Measurements from ENCODE around the gene MAMLD1.

The MAMLD1 gene

GRCh38 chrX:150544222-150544787 lies 181.2 kb downstream of the MAMLD1 start:
- H3K9me3 Mint-ChIP-seq, result no peaks in the 10 kb centered on the region
- peaks cover 13% of the 10 kb centered on the region for H3K27me3 Mint-ChIP-seq
- no peak overlapping the region for H3K27ac Mint-ChIP-seq
- DNase-seq, result no peak
- peaks cover 22% of the 10 kb centered on the region for H3K4me1 Mint-ChIP-seq (ENCODE audit: low read depth)
- H3K36me3 Mint-ChIP-seq (ENCODE audit: low read depth), result no peaks in the 10 kb centered on the region
- H3K4me3 Mint-ChIP-seq, result no peak overlapping the region

- H3K4me1 Mint-ChIP-seq (ENCODE audit: low read depth), result peaks cover 22% of the 10 kb centered on the region
- H3K27ac Mint-ChIP-seq, result no peak overlapping the region
- no peak overlapping the region for H3K4me3 Mint-ChIP-seq
- no peaks in the 10 kb centered on the region for H3K9me3 Mint-ChIP-seq
- H3K36me3 Mint-ChIP-seq (ENCODE audit: low read depth), result no peaks in the 10 kb centered on the region
- peaks cover 13% of the 10 kb centered on the region for H3K27me3 Mint-ChIP-seq
- DNase-seq, result no peak
These were observed 182.0 kb downstream of the MAMLD1 start for GRCh38 chrX:150544835-150545770.

GRCh38 chrX:150546711-150547153 lies 183.6 kb downstream of the MAMLD1 start:
- peak overlapping the region; percentile 75 for H3K27ac Mint-ChIP-seq
- peak overlapping the region; percentile 6 for H3K4me3 Mint-ChIP-seq
- no peaks in the 10 kb centered on the region for H3K36me3 Mint-ChIP-seq (ENCODE audit: low read depth)
- DNase-seq, result peak; percentile 44
- peaks cover 20% of the 10 kb centered on the region for H3K27me3 Mint-ChIP-seq
- peaks cover 22% of the 10 kb centered on the region for H3K4me1 Mint-ChIP-seq (ENCODE audit: low read depth)
- H3K9me3 Mint-ChIP-seq, result no peaks in the 10 kb centered on the region

- Mint-ChIP-seq H3K27me3 (peaks cover 20% of the 10 kb centered on the region), H3K4me1 (ENCODE audit: low read depth) (peaks cover 22% of the 10 kb centered on the region), H3K36me3 (ENCODE audit: low read depth) (no peaks in the 10 kb centered on the region), H3K27ac (no peak overlapping the region), H3K9me3 (no peaks in the 10 kb centered on the region), H3K4me3 (peak overlapping the region; percentile 15)
- peak; percentile 52 for DNase-seq
These were observed 184.4 kb downstream of the MAMLD1 start for GRCh38 chrX:150547375-150548115.

GRCh38 chrX:150548251-150548650 lies 185.1 kb downstream of the MAMLD1 start:
- Mint-ChIP-seq H3K9me3 (no peaks in the 10 kb centered on the region), H3K27ac (no peak overlapping the region), H3K4me1 (ENCODE audit: low read depth) (peaks cover 22% of the 10 kb centered on the region), H3K4me3 (no peak overlapping the region), H3K36me3 (ENCODE audit: low read depth) (no peaks in the 10 kb centered on the region), H3K27me3 (peaks cover 20% of the 10 kb centered on the region)
- DNase-seq, result no peak

GRCh38 chrX:150548684-150549083 lies 185.6 kb downstream of the MAMLD1 start:
- Mint-ChIP-seq H3K36me3 (ENCODE audit: low read depth) (no peaks in the 10 kb centered on the region), H3K4me3 (no peak overlapping the region), H3K9me3 (no peaks in the 10 kb centered on the region), H3K4me1 (ENCODE audit: low read depth) (peaks cover 22% of the 10 kb centered on the region), H3K27ac (no peak overlapping the region), H3K27me3 (peaks cover 23% of the 10 kb centered on the region)
- DNase-seq, result no peak

- Mint-ChIP-seq H3K9me3 (no peaks in the 10 kb centered on the region), H3K27me3 (peaks cover 31% of the 10 kb centered on the region), H3K36me3 (ENCODE audit: low read depth) (no peaks in the 10 kb centered on the region), H3K27ac (no peak overlapping the region), H3K4me3 (no peak overlapping the region), H3K4me1 (ENCODE audit: low read depth) (peaks cover 12% of the 10 kb centered on the region)
- DNase-seq, result no peak
These were observed 188.8 kb downstream of the MAMLD1 start for GRCh38 chrX:150551963-150552362.

GRCh38 chrX:150558424-150558823 lies 195.3 kb downstream of the MAMLD1 start:
- Mint-ChIP-seq H3K27me3 (peaks cover 22% of the 10 kb centered on the region), H3K27ac (no peak overlapping the region), H3K4me1 (ENCODE audit: low read depth) (no peaks in the 10 kb centered on the region), H3K9me3 (no peaks in the 10 kb centered on the region), H3K36me3 (ENCODE audit: low read depth) (no peaks in the 10 kb centered on the region), H3K4me3 (no peak overlapping the region)
- DNase-seq, result no peak
